ENCODE results near the gene GRK7. TPM values are rescaled to one million over a fixed set of nuclear protein-coding genes. Genes with fewer than 3 reads are reported as not detected.
A peak's percentile ranks its signal among the peaks of the same experiment; 100 is the strongest.

Gene GRK7, protein sequence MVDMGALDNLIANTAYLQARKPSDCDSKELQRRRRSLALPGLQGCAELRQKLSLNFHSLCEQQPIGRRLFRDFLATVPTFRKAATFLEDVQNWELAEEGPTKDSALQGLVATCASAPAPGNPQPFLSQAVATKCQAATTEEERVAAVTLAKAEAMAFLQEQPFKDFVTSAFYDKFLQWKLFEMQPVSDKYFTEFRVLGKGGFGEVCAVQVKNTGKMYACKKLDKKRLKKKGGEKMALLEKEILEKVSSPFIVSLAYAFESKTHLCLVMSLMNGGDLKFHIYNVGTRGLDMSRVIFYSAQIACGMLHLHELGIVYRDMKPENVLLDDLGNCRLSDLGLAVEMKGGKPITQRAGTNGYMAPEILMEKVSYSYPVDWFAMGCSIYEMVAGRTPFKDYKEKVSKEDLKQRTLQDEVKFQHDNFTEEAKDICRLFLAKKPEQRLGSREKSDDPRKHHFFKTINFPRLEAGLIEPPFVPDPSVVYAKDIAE (N-terminal part only)
- total RNA-seq (2014; rRNA removed; shearing (Covaris generic)): not detected in 2 replicates
- polyA plus RNA-seq (2014; cell fraction: nucleus; rRNA removed): not detected in 2 replicates

- DNase-seq (ENCODE audit: extremely low read depth, low read depth): no peak
Observed at GRCh38 chr3:141763088-141763750, at the start of gene GRK7. TSS of gene GRK7 (plus strand) at chr3:141763408. CDS start at chr3:141778285, 14,877 bp downstream.

- no peak for DNase-seq (ENCODE audit: extremely low read depth, low read depth)
Observed at GRCh38 chr3:141714671-141715070, 48.5 kb upstream of the GRK7 start.

DNA sequence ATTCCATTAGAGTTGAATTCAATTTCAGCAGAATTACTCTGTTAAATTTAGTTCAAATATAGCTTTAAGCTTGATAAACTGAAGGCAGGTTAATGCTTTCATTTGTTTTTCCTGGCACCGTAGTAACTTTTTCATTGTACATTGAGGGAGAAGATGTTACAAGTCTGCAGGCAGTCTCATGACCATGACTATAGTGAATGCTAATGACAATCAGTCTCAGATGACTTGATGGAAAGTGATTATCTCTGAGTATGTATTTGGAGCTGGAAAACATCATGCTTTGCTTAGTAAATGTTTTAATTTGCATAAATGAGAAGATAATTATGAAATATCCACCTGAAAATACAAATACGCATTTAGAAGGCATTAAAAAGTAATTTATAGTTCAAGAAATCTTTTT is 41.1 kb upstream of the GRK7 start:
- DNase-seq (ENCODE audit: extremely low read depth, low read depth): no peak

GRCh38 chr3:141722648-141723047 is 40.6 kb upstream of the GRK7 start:
- DNase-seq (ENCODE audit: extremely low read depth, low read depth): no peak

GRCh38 chr3:141723255-141723654 is 40.0 kb upstream of the GRK7 start:
- DNase-seq (ENCODE audit: extremely low read depth, low read depth): no peak

GRCh38 chr3:141724186-141724585 is 39.0 kb upstream of the GRK7 start:
- no peak for DNase-seq (ENCODE audit: extremely low read depth, low read depth)

DNA sequence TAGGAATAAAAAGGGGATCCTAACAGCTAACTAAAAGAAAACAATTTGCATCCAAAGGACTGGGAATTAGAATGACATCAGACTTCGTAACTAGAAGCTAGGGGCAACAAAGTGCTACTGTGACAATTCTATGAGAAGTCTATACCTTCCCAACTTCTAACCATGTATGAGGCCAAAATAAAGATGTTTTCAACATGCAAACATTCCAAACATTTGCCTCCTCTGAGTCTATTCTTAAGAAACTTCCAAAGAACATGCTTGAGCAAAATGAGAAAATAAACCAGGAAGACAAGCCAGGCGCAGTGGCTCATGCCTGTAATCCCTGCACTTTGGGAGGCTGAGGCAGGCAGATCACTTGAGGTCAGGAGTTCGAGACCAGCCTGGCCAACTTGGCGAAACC is 38.2 kb upstream of the GRK7 start:
- DNase-seq (ENCODE audit: extremely low read depth, low read depth): no peak

DNA sequence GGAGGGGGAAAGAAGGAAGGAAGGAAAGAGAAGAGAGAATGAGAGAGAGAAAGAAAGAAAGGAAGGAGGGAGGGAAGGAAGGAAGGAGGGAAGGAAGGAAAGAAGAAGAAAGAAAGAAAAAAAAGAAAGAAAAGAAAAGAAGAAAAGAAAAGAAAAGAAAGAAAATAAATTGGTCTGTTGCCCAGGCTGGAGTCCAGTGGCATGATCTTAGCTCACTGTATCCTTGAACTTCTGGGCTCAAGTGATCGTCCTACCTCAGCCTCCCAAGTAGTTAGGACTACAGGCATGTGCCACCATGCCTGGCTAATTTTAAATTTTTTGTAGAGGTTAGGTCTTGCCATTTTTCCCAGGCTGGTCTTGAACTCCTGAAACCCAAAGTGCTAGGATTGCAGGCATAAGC is 36.7 kb upstream of the GRK7 start:
- no peak for DNase-seq (ENCODE audit: extremely low read depth, low read depth)

- no peak for DNase-seq (ENCODE audit: extremely low read depth, low read depth)
Observed at GRCh38 chr3:141728355-141728892, 34.8 kb upstream of the GRK7 start.

DNA sequence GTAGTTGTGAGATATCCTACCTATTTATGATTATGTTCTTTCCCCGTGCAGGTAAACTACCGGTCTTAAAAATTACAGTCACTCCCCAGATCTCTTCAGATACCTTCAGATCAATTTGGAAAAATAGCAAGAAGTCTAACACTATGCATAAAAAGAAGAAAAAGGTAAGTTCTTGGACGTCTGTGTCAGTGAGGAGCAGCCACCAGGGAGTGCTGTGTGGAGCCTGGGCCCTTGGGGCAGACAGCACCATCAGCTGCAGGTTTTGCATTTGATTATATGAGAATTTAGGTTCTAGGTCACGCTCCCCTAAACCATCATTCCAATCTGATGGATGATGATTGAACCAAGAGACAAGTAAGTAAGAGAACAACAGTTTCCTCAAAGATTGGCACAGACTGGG is 34.0 kb upstream of the GRK7 start:
- no peak for DNase-seq (ENCODE audit: extremely low read depth, low read depth)

DNA sequence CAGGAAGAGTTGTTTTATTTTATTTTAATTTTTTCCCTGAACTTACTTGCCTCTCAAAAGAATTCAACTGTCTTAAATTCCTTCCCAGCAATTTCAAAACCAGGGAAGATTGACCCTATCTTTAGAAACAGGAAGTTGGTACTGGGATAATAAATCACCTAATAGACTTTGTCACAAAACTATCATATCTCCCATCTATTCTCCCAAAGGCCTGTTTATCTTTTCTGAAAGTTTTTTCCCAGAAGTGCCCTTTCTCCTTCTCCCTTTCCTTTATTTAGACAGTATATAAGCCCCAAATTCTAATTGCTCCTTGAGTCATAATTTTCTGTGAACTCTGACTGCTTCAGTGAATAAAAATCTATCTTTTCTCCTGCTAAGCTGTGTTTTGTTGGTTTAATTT is 28.0 kb upstream of the GRK7 start:
- DNase-seq (ENCODE audit: extremely low read depth, low read depth): no peak

DNA sequence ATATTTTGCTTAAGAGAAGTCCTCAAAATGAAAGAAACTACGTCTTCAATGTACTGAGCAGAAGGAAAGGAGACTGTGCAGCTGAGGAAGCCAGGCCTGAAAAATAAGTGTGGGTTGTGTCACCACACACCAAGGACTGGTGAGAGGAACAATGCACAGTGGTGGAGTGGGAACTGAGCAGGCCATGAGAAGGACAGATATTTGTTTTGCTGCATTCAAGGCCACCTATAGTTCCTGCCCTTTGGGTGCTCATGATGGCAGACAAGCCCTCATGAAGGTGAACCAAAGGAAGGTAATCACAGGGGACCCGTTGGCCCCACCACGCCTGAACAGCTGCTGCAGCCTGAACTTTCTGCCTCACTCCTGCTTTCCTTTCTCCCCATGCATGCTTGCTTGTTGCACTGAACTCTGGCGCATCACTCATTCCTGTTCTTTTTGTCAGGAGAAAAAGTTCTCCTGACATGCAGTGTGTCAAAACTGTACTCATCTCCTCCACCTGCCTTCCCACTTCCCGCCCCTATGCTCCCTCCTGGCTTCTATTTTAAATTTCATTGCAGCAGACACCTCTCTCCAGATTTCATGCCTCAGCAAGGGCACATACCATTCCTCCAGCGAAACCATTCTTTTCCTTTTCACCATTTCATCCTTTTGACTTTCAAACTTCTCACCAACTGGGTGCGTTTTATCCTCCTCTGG is 27.3 kb upstream of the GRK7 start:
- no peak for DNase-seq (ENCODE audit: extremely low read depth, low read depth)

DNA sequence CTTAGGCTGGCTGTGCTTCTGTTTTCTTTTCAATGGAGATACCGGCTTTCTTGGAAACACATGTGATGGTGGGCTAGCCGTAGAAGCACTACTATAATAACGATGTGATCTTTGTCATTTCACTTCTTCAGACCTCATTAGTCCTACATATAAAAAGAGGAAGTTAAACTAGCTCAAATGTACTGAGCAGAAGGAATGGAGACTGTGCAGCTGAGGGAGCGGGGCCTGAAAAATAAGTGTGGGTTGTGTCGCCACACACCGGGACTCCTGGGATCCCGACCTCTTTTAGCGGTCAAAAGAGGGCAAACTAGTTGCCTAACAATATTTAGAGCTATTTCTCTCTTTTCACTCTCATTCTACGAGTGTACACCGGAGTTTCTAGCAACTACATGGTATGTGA is 26.1 kb upstream of the GRK7 start:
- DNase-seq (ENCODE audit: extremely low read depth, low read depth): no peak

GRCh38 chr3:141737678-141738021 is 25.6 kb upstream of the GRK7 start:
- no peak for DNase-seq (ENCODE audit: extremely low read depth, low read depth)

DNA sequence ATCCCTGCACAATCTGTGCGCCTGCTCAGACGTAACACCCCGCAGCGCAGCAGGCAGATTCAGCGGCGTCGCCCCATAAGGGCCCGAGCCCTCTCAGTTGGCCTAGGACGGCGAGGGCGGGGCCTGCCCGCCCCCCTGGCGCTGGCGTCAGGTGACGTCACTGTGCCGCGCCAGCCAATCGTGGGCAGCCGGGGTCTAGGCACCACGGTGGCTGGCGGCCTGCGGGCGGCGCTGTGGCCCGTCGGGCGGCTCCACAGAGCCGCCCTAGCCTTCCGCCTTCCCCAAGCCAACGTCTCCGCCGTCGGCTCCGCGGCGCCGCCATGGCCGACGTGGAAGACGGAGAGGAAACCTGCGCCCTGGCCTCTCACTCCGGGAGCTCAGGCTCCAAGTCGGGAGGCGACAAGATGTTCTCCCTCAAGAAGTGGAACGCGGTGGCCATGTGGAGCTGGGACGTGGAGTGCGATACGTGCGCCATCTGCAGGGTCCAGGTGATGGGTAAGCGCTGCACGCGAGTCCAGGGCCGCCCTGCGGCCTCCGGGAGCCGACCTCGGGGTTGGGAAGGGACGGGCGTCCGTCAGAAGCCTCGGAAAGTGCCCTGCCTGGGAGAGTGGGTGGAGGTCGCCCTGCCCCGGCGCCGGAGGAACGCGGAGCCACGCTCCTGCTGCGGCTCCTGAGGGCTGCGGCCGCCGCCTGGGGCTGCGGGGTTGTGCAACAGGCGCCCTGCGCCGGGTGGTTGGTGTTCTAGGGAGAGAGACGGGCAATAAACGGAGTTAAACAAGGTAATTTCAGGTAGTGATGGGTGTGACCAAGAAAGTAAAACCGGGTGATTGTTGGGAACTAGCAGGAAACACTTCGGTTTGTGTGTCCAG is 25.0 kb upstream of the GRK7 start, which contains the start of gene RNF7:
Gene RNF7, plus strand, starts transcription at position 277 of the 869 bp plus-strand sequence. Its CDS starts 44 bp downstream, at position 321.
- peak; percentile 91 for DNase-seq (ENCODE audit: extremely low read depth, low read depth)

DNA sequence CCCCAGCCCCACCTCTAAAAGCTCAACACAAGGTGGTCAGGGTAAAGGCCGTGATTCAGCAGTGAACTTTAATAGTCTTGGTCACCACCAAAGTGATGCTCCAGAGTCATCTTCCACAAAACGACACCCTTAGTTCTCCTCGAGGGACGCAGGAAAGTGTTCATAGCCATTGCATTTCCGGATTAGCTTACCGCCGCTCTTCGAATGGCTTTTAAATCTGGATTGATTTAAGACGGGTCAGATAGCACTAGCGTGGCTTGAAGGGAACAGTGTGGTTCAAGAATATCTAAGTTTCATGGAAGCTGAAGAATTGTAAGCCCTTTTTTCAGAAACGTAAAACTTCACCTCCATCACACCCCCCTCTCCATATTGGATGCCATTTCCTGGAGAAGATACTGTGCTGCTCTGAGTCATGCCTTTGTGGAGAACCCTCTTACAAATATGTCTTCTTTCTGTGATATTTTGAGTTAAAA is 24.3 kb upstream of the GRK7 start:
- DNase-seq (ENCODE audit: extremely low read depth, low read depth): no peak

- no peak for DNase-seq (ENCODE audit: extremely low read depth, low read depth)
Observed at GRCh38 chr3:141739731-141740130, 23.5 kb upstream of the GRK7 start.

DNA sequence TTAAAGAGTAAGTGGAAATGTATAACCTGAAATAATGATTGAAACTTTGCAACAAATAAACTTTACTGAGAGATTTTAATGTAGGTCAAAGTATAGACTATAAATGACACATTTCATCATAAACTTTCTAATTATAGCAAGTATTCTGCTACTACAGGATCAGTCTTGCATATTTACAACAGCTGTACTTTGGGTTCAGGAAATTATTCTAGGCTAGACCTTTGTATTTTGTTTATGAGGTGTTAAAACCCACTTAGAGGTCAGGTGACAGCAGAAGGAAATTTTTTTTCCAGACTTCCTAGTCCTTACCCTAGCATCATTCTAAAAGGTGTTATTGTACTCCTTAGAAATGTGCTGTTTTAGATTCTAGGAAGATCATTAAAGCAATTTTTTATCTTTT is 22.9 kb upstream of the GRK7 start:
- no peak for DNase-seq (ENCODE audit: extremely low read depth, low read depth)

GRCh38 chr3:141743305-141743704 is 19.9 kb upstream of the GRK7 start:
- DNase-seq (ENCODE audit: extremely low read depth, low read depth): no peak

GRCh38 chr3:141746962-141747361 is 16.2 kb upstream of the GRK7 start:
- DNase-seq (ENCODE audit: extremely low read depth, low read depth): no peak
